GM18517 (cell line): ENCODE data around the gene TRIM4.
"Not testable (repeated sequence)": the region's sequence is repeated elsewhere in the genome, so short reads cannot be mapped to it uniquely, and the experiment has no call there.

Experiments used
- ATAC-seq: cut with Tn5 transposase; IDR thresholded peaks from one replicate; pipeline ENCODE4 v1.9.1; 2021; ENCODE audit warnings: mild to moderate bottlenecking, moderate library complexity; ENCODE audit not compliant: unreplicated experiment

The TRIM4 gene

GRCh38 chr7:99918959-99919813 is at the start of gene TRIM4:
TSS of gene TRIM4 (minus strand) at chr7:99919530. CDS start at chr7:99919401, 129 bp downstream.
- ATAC-seq: peak; percentile 86

- no peak for ATAC-seq
Measured at GRCh38 chr7:99958564-99959227, 39.4 kb upstream of the TRIM4 start.

GRCh38 chr7:99955247-99955646 is 35.9 kb upstream of the TRIM4 start:
- no peak for ATAC-seq

GRCh38 chr7:99954643-99955042 is 35.3 kb upstream of the TRIM4 start:
- ATAC-seq: not testable (repeated sequence)

- ATAC-seq: no peak
Measured at GRCh38 chr7:99953649-99954048, 34.3 kb upstream of the TRIM4 start.

- not testable (repeated sequence) for ATAC-seq
Measured at GRCh38 chr7:99952649-99953048, 33.3 kb upstream of the TRIM4 start.

- not testable (repeated sequence) for ATAC-seq
Measured at GRCh38 chr7:99950819-99951218, 31.5 kb upstream of the TRIM4 start.

- no peak for ATAC-seq
Measured at GRCh38 chr7:99949645-99950228, 30.4 kb upstream of the TRIM4 start.

GRCh38 chr7:99947608-99948007 is 28.3 kb upstream of the TRIM4 start:
- no peak for ATAC-seq

GRCh38 chr7:99944497-99945070 is 25.3 kb upstream of the TRIM4 start:
- no peak for ATAC-seq

- no peak for ATAC-seq
Measured at GRCh38 chr7:99943641-99944496, 24.5 kb upstream of the TRIM4 start.

GRCh38 chr7:99938296-99938695 is 19.0 kb upstream of the TRIM4 start:
- no peak for ATAC-seq

- not testable (repeated sequence) for ATAC-seq
Measured at GRCh38 chr7:99935009-99935408, 15.7 kb upstream of the TRIM4 start.

GRCh38 chr7:99930376-99930775 is 11.0 kb upstream of the TRIM4 start:
- no peak for ATAC-seq

GRCh38 chr7:99929730-99930053 is 10.4 kb upstream of the TRIM4 start:
- ATAC-seq: no peak

- ATAC-seq: no peak
Measured at GRCh38 chr7:99928994-99929729, 9.8 kb upstream of the TRIM4 start, which contains the start of gene GJC3. TSS of gene GJC3 (minus strand) at chr7:99929620. CDS start at chr7:99929620, 0 bp downstream.

GRCh38 chr7:99928188-99928587 is 8.9 kb upstream of the TRIM4 start:
- no peak for ATAC-seq

GRCh38 chr7:99927536-99927935 is 8.2 kb upstream of the TRIM4 start:
- ATAC-seq: no peak

- no peak for ATAC-seq
Measured at GRCh38 chr7:99926321-99926720, 7.0 kb upstream of the TRIM4 start.

- ATAC-seq: no peak
Measured at GRCh38 chr7:99923200-99923599, 3.9 kb upstream of the TRIM4 start.
